ENCODE data around the gene GDF10. TPM values are rescaled to one million over a fixed set of nuclear protein-coding genes. Genes with fewer than 3 reads are reported as not detected.

The GDF10 gene
- total RNA-seq, 2 experiments from 2014 or later = not detected

- Mint-ChIP-seq H3K27ac (peak overlapping the region; percentile 23), H3K36me3 (ENCODE audit: low read depth) (peaks cover 3% of the 10 kb centered on the region), H3K4me1 (ENCODE audit: low read depth) (peaks cover 31% of the 10 kb centered on the region), H3K4me3 (no peak overlapping the region), H3K27me3 (ENCODE audit: low read depth) (no peaks in the 10 kb centered on the region), H3K9me3 (ENCODE audit: insufficient read depth) (no peaks in the 10 kb centered on the region)
- ChIA-PET POLR2A (interaction anchor here (0.8 kb wide), 1 partner anchor 9 kb away, joined by 3 read pairs; no protein-coding TSS in a partner anchor), CTCF (interaction anchor here (1.4 to 2.0 kb wide), 4 partner anchors 11 to 134 kb away, joined by 3 to 8 read pairs (median 4); no protein-coding TSS in a partner anchor)
- DNase-seq = no peak
- no peak for ATAC-seq
Observed at GRCh38 chr10:47286116-47286505, 13.9 kb upstream of the GDF10 start.

GRCh38 chr10:47286591-47287315 is 13.2 kb upstream of the GDF10 start:
- H3K27me3 Mint-ChIP-seq (ENCODE audit: low read depth) = no peaks in the 10 kb centered on the region
- ChIA-PET CTCF (interaction anchor here (1.4 to 2.0 kb wide), 3 partner anchors 10 to 81 kb away, joined by 4 to 8 read pairs (median 4); no protein-coding TSS in a partner anchor), POLR2A (interaction anchor here (0.8 kb wide), 1 partner anchor 9 kb away, joined by 3 read pairs; no protein-coding TSS in a partner anchor)
- H3K9me3 Mint-ChIP-seq (ENCODE audit: insufficient read depth) = no peaks in the 10 kb centered on the region
- H3K4me3 Mint-ChIP-seq = no peak overlapping the region
- peaks cover 29% of the 10 kb centered on the region for H3K4me1 Mint-ChIP-seq (ENCODE audit: low read depth)
- peak overlapping the region; percentile 75 for H3K27ac Mint-ChIP-seq
- no peak for DNase-seq
- peaks cover 3% of the 10 kb centered on the region for H3K36me3 Mint-ChIP-seq (ENCODE audit: low read depth)
- ATAC-seq = peak; percentile 39

- ATAC-seq = no peak
- H3K4me3 Mint-ChIP-seq = no peak overlapping the region
- DNase-seq = no peak
- no peak overlapping the region for H3K27ac Mint-ChIP-seq
- CTCF ChIA-PET = interaction anchor here (1.5 to 2.0 kb wide), 2 partner anchors 24 to 81 kb away, joined by 4 to 8 read pairs; no protein-coding TSS in a partner anchor
- no peaks in the 10 kb centered on the region for H3K27me3 Mint-ChIP-seq (ENCODE audit: low read depth)
- no peaks in the 10 kb centered on the region for H3K9me3 Mint-ChIP-seq (ENCODE audit: insufficient read depth)
- peaks cover 3% of the 10 kb centered on the region for H3K36me3 Mint-ChIP-seq (ENCODE audit: low read depth)
- peaks cover 29% of the 10 kb centered on the region for H3K4me1 Mint-ChIP-seq (ENCODE audit: low read depth)
- POLR2A ChIA-PET = no interaction called here
Observed at GRCh38 chr10:47287365-47287802, 12.6 kb upstream of the GDF10 start.

- peaks cover 3% of the 10 kb centered on the region for H3K36me3 Mint-ChIP-seq (ENCODE audit: low read depth)
- CTCF ChIA-PET = no interaction called here
Observed at GRCh38 chr10:47287805-47288204, 12.2 kb upstream of the GDF10 start.

GRCh38 chr10:47288236-47288635 is 11.8 kb upstream of the GDF10 start:
- Mint-ChIP-seq H3K27ac (no peak overlapping the region), H3K36me3 (ENCODE audit: low read depth) (peaks cover 3% of the 10 kb centered on the region), H3K9me3 (ENCODE audit: insufficient read depth) (no peaks in the 10 kb centered on the region), H3K4me3 (no peak overlapping the region), H3K27me3 (ENCODE audit: low read depth) (peaks cover 2% of the 10 kb centered on the region), H3K4me1 (ENCODE audit: low read depth) (peaks cover 29% of the 10 kb centered on the region)
- DNase-seq (no peak), ATAC-seq (no peak)
- ChIA-PET CTCF (interaction anchor here (1.3 to 1.8 kb wide), 3 partner anchors 136 to 240 kb away, joined by 3 to 7 read pairs (median 4); no protein-coding TSS in a partner anchor), POLR2A (no interaction called here)

More at GRCh38 chr10:47287805-47288204, 12.2 kb upstream of the GDF10 start:
- H3K4me3 Mint-ChIP-seq = no peak overlapping the region
- H3K27me3 Mint-ChIP-seq (ENCODE audit: low read depth) = peaks cover 1% of the 10 kb centered on the region
- H3K27ac Mint-ChIP-seq = no peak overlapping the region
- no peak for ATAC-seq
- H3K9me3 Mint-ChIP-seq (ENCODE audit: insufficient read depth) = no peaks in the 10 kb centered on the region
- peaks cover 29% of the 10 kb centered on the region for H3K4me1 Mint-ChIP-seq (ENCODE audit: low read depth)
- POLR2A ChIA-PET = no interaction called here
- no peak for DNase-seq

- peaks cover 3% of the 10 kb centered on the region for H3K36me3 Mint-ChIP-seq (ENCODE audit: low read depth)
- H3K9me3 Mint-ChIP-seq (ENCODE audit: insufficient read depth) = no peaks in the 10 kb centered on the region
- ATAC-seq = no peak
- CTCF ChIA-PET = interaction anchor here (0.9 to 1.8 kb wide), 5 partner anchors 12 to 241 kb away, joined by 3 to 7 read pairs (median 3); no protein-coding TSS in a partner anchor
- H3K4me1 Mint-ChIP-seq (ENCODE audit: low read depth) = peaks cover 29% of the 10 kb centered on the region
- peaks cover 6% of the 10 kb centered on the region for H3K27me3 Mint-ChIP-seq (ENCODE audit: low read depth)
- no peak for DNase-seq
- no peak overlapping the region for H3K27ac Mint-ChIP-seq
- POLR2A ChIA-PET = no interaction called here
- no peak overlapping the region for H3K4me3 Mint-ChIP-seq
Observed at GRCh38 chr10:47288916-47289495, 11.0 kb upstream of the GDF10 start.

GRCh38 chr10:47289921-47290320 is 10.1 kb upstream of the GDF10 start:
- peaks cover 6% of the 10 kb centered on the region for H3K27me3 Mint-ChIP-seq (ENCODE audit: low read depth)
- peaks cover 3% of the 10 kb centered on the region for H3K36me3 Mint-ChIP-seq (ENCODE audit: low read depth)
- CTCF ChIA-PET = interaction anchor here (1.5 to 1.8 kb wide), 2 partner anchors 22 to 242 kb away, joined by 3 to 7 read pairs; no protein-coding TSS in a partner anchor
- no peaks in the 10 kb centered on the region for H3K9me3 Mint-ChIP-seq (ENCODE audit: insufficient read depth)
- no peak for ATAC-seq
- peaks cover 26% of the 10 kb centered on the region for H3K4me1 Mint-ChIP-seq (ENCODE audit: low read depth)
- H3K4me3 Mint-ChIP-seq = no peak overlapping the region
- DNase-seq = no peak
- POLR2A ChIA-PET = no interaction called here
- H3K27ac Mint-ChIP-seq = no peak overlapping the region

- ChIA-PET CTCF (no interaction called here), POLR2A (no interaction called here)
- Mint-ChIP-seq H3K27ac (no peak overlapping the region), H3K36me3 (ENCODE audit: low read depth) (peaks cover 3% of the 10 kb centered on the region), H3K27me3 (ENCODE audit: low read depth) (peaks cover 6% of the 10 kb centered on the region), H3K9me3 (ENCODE audit: insufficient read depth) (no peaks in the 10 kb centered on the region), H3K4me1 (ENCODE audit: low read depth) (peaks cover 22% of the 10 kb centered on the region), H3K4me3 (no peak overlapping the region)
- DNase-seq (no peak), ATAC-seq (no peak)
Observed at GRCh38 chr10:47290338-47290737, 9.7 kb upstream of the GDF10 start.

- H3K36me3 Mint-ChIP-seq (ENCODE audit: low read depth) = no peaks in the 10 kb centered on the region
- POLR2A ChIA-PET = no interaction called here
- CTCF ChIA-PET = interaction anchor here (0.6 to 1.1 kb wide), 2 partner anchors 20 to 244 kb away, joined by 3 read pairs; no protein-coding TSS in a partner anchor
- no peaks in the 10 kb centered on the region for H3K9me3 Mint-ChIP-seq (ENCODE audit: insufficient read depth)
- no peak for ATAC-seq
- H3K4me1 Mint-ChIP-seq (ENCODE audit: low read depth) = peaks cover 9% of the 10 kb centered on the region
- H3K27ac Mint-ChIP-seq = no peak overlapping the region
- peaks cover 6% of the 10 kb centered on the region for H3K27me3 Mint-ChIP-seq (ENCODE audit: low read depth)
- no peak overlapping the region for H3K4me3 Mint-ChIP-seq
- no peak for DNase-seq
Observed at GRCh38 chr10:47291682-47292081, 8.3 kb upstream of the GDF10 start.

GRCh38 chr10:47294057-47294456 is 5.9 kb upstream of the GDF10 start:
- Mint-ChIP-seq H3K4me3 (no peak overlapping the region), H3K4me1 (ENCODE audit: low read depth) (no peaks in the 10 kb centered on the region), H3K9me3 (ENCODE audit: insufficient read depth) (no peaks in the 10 kb centered on the region), H3K36me3 (ENCODE audit: low read depth) (no peaks in the 10 kb centered on the region), H3K27ac (no peak overlapping the region), H3K27me3 (ENCODE audit: low read depth) (peaks cover 23% of the 10 kb centered on the region)
- ChIA-PET CTCF (no interaction called here), POLR2A (no interaction called here)
- ATAC-seq (no peak), DNase-seq (no peak)

GRCh38 chr10:47294501-47294900 is 5.5 kb upstream of the GDF10 start:
- ATAC-seq = no peak
- ChIA-PET CTCF (no interaction called here), POLR2A (no interaction called here)
- peaks cover 27% of the 10 kb centered on the region for H3K27me3 Mint-ChIP-seq (ENCODE audit: low read depth)
- no peaks in the 10 kb centered on the region for H3K9me3 Mint-ChIP-seq (ENCODE audit: insufficient read depth)
- no peak for DNase-seq
- no peak overlapping the region for H3K4me3 Mint-ChIP-seq
- H3K27ac Mint-ChIP-seq = no peak overlapping the region
- H3K4me1 Mint-ChIP-seq (ENCODE audit: low read depth) = no peaks in the 10 kb centered on the region
- no peaks in the 10 kb centered on the region for H3K36me3 Mint-ChIP-seq (ENCODE audit: low read depth)

- CTCF ChIA-PET = no interaction called here
- POLR2A ChIA-PET = no interaction called here
- no peak overlapping the region for H3K27ac Mint-ChIP-seq
- peaks cover 30% of the 10 kb centered on the region for H3K27me3 Mint-ChIP-seq (ENCODE audit: low read depth)
- H3K36me3 Mint-ChIP-seq (ENCODE audit: low read depth) = no peaks in the 10 kb centered on the region
- H3K4me3 Mint-ChIP-seq = no peak overlapping the region
- no peaks in the 10 kb centered on the region for H3K9me3 Mint-ChIP-seq (ENCODE audit: insufficient read depth)
- no peak for ATAC-seq
- no peaks in the 10 kb centered on the region for H3K4me1 Mint-ChIP-seq (ENCODE audit: low read depth)
- no peak for DNase-seq
Observed at GRCh38 chr10:47295411-47295810, 4.6 kb upstream of the GDF10 start.

Data from activated CD8-positive, alpha-beta T cell treated with anti-CD3 and anti-CD28 coated beads, Interleukin-2, amount 10 ng/mL, durations not matched to agents 7 days and 5 days (primary cell).